Measurements from ENCODE around the gene IGF2R. TPM values are rescaled to one million over a fixed set of nuclear protein-coding genes. Genes with fewer than 3 reads are reported as not detected.

IGF2R gene
- total RNA-seq, 1 experiment from 2014 or later = 75.3 TPM

DNA sequence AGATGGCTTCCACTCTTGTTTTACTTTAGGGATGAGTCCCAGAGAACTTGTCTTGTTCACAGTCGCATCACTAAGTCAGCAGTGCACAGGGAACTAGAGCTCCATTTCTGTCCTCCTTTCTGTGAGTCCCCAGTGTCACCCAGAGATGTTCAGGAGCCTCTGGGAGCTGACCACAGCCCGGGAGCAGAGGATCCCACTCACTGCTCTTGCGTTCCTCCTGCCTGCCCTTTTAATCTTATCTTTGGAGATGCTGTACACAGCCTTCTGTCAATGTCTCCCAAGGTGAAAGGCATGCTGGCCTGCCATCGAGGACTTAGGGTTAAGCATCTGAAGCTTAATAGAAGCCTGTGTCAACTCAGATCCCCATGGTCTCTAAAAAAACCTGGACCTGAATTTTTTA, 71.2 kb downstream of the IGF2R start:
- CTCF ChIA-PET = interaction anchor here (1.1 to 1.2 kb wide), 2 partner anchors 42 to 177 kb away, joined by 3 read pairs; no protein-coding TSS in a partner anchor
- H3K27me3 Mint-ChIP-seq (ENCODE audit: low read depth) = no peaks in the 10 kb centered on the region

DNA sequence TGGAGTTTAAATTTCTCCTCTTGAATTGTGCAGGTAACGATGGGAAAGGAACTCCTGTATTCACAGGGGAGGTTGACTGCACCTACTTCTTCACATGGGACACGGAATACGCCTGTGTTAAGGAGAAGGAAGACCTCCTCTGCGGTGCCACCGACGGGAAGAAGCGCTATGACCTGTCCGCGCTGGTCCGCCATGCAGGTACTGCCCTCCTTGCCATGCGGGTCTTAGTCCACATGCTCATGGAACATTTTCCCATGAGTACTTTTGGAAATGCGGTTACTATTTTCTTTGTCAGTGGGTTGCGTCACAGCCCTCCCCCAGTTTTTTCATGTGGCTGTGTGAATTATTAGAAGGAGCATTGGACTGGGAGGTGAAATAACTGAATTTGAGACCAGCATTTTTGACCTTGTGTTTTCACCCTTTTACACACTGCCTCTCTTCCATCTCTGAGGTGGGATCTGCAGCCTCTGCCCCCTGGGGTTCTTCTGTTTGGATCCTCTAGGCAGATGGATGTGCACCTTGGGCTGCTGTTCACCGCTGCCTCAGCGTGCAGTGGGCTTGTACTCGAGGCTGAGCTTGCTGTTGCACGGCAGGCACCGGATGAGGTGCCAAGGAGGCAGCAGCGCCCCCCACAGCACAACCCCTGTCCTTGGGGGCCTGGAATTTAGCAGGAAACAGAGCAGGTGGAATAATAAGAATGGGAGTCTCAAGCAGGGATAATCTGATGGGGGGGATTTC, 71.8 kb downstream of the IGF2R start:
- Mint-ChIP-seq H3K27ac (no peak overlapping the region), H3K9me3 (no peaks in the 10 kb centered on the region), H3K36me3 (peaks cover 59% of the 10 kb centered on the region), H3K4me3 (no peak overlapping the region), H3K27me3 (ENCODE audit: low read depth) (no peaks in the 10 kb centered on the region), H3K4me1 (no peaks in the 10 kb centered on the region)
- POLR2A ChIA-PET = no interaction called here
- DNase-seq (ENCODE audit: low spot score) = no peak
- ATAC-seq = no peak
- CTCF ChIA-PET = interaction anchor here (1.0 to 1.2 kb wide), 2 partner anchors 43 to 177 kb away, joined by 3 to 5 read pairs; no protein-coding TSS in a partner anchor
- TF ChIP-seq GTF2I (CRISPR knock-in tag; conservative IDR thresholded peaks at IDR 0.05) (no peak), ZNF396 (CRISPR knock-in tag; IDR thresholded peaks at IDR 0.05; ENCODE audit: borderline replicate concordance) (no peak), ETV6 (CRISPR knock-in tag; IDR thresholded peaks at IDR 0.05) (no peak), ESRRA (CRISPR knock-in tag; IDR thresholded peaks at IDR 0.05; ENCODE audit: borderline replicate concordance) (no peak), ZBTB21 (CRISPR knock-in tag; IDR thresholded peaks at IDR 0.05; ENCODE audit: borderline replicate concordance) (no peak), RORB (CRISPR knock-in tag; IDR thresholded peaks at IDR 0.05) (no peak), HMGA2 (CRISPR knock-in tag; IDR thresholded peaks at IDR 0.05) (no peak), PRRX2 (CRISPR knock-in tag; IDR thresholded peaks at IDR 0.05) (no peak)
- TF ChIP-seq, protein P1, sequence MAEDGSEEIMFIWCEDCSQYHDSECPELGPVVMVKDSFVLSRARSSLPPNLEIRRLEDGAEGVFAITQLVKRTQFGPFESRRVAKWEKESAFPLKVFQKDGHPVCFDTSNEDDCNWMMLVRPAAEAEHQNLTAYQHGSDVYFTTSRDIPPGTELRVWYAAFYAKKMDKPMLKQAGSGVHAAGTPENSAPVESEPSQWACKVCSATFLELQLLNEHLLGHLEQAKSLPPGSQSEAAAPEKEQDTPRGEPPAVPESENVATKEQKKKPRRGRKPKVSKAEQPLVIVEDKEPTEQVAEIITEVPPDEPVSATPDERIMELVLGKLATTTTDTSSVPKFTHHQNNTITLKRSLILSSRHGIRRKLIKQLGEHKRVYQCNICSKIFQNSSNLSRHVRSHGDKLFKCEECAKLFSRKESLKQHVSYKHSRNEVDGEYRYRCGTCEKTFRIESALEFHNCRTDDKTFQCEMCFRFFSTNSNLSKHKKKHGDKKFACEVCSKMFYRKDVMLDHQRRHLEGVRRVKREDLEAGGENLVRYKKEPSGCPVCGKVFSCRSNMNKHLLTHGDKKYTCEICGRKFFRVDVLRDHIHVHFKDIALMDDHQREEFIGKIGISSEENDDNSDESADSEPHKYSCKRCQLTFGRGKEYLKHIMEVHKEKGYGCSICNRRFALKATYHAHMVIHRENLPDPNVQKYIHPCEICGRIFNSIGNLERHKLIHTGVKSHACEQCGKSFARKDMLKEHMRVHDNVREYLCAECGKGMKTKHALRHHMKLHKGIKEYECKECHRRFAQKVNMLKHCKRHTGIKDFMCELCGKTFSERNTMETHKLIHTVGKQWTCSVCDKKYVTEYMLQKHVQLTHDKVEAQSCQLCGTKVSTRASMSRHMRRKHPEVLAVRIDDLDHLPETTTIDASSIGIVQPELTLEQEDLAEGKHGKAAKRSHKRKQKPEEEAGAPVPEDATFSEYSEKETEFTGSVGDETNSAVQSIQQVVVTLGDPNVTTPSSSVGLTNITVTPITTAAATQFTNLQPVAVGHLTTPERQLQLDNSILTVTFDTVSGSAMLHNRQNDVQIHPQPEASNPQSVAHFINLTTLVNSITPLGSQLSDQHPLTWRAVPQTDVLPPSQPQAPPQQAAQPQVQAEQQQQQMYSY (CRISPR knock-in tag; IDR thresholded peaks at IDR 0.05) = no peak
- TF ChIP-seq, protein P2, sequence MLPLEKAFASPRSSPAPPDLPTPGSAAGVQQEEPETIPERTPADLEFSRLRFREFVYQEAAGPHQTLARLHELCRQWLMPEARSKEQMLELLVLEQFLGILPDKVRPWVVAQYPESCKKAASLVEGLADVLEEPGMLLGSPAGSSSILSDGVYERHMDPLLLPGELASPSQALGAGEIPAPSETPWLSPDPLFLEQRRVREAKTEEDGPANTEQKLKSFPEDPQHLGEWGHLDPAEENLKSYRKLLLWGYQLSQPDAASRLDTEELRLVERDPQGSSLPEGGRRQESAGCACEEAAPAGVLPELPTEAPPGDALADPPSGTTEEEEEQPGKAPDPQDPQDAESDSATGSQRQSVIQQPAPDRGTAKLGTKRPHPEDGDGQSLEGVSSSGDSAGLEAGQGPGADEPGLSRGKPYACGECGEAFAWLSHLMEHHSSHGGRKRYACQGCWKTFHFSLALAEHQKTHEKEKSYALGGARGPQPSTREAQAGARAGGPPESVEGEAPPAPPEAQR (CRISPR knock-in tag; IDR thresholded peaks at IDR 0.05) = no peak
- TF ChIP-seq, protein P3, sequence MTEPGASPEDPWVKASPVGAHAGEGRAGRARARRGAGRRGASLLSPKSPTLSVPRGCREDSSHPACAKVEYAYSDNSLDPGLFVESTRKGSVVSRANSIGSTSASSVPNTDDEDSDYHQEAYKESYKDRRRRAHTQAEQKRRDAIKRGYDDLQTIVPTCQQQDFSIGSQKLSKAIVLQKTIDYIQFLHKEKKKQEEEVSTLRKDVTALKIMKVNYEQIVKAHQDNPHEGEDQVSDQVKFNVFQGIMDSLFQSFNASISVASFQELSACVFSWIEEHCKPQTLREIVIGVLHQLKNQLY (CRISPR knock-in tag; IDR thresholded peaks at IDR 0.05) = no peak

More for the DNA sequence above, 71.2 kb downstream of the IGF2R start:
- no peak for DNase-seq (ENCODE audit: low spot score)
- Mint-ChIP-seq H3K4me1 (no peaks in the 10 kb centered on the region), H3K9me3 (no peaks in the 10 kb centered on the region), H3K4me3 (no peak overlapping the region), H3K36me3 (peaks cover 55% of the 10 kb centered on the region), H3K27ac (no peak overlapping the region)
- no peak for ATAC-seq
- POLR2A ChIA-PET = no interaction called here
- TF ChIP-seq, protein P4, sequence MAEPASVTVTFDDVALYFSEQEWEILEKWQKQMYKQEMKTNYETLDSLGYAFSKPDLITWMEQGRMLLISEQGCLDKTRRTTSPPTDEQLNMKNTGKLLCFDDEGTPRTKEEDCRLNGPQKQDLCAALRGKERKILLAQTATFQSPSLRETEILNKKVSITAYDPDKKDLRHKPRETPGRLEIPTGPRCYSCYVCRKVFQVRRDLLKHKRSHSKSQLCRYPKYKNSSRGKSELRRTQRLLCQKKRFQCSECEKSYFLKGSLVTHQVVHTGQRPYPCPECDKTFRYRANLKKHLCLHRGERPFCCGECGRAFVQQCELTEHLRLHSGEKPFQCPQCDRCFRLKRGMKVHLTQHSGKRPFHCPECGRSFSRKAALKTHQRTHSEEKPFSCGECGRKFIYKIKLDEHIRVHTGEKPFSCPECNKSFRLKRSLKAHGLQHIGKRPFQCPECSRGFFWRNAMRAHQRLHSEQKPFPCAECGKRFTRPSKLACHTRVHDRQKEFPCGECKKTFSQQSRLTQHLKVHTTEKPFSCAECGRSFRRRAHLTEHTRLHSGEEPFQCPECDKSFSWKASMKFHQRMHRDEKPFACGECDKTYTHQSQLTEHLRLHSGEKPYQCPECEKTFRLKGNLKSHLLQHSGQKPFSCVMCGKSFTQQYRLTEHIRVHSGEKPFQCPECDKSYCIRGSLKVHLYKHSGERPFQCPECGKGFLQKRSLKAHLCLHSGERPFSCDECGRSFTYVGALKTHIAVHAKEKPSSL (CRISPR knock-in tag; conservative IDR thresholded peaks at IDR 0.05) = no peak
- TF ChIP-seq ZBTB21 (CRISPR knock-in tag; IDR thresholded peaks at IDR 0.05; ENCODE audit: borderline replicate concordance) = no peak
- TF ChIP-seq KAT7 (CRISPR knock-in tag; IDR thresholded peaks at IDR 0.05; ENCODE audit: borderline replicate concordance) = no peak
- TF ChIP-seq ETV6 (CRISPR knock-in tag; IDR thresholded peaks at IDR 0.05) = no peak
- TF ChIP-seq, protein P5, sequence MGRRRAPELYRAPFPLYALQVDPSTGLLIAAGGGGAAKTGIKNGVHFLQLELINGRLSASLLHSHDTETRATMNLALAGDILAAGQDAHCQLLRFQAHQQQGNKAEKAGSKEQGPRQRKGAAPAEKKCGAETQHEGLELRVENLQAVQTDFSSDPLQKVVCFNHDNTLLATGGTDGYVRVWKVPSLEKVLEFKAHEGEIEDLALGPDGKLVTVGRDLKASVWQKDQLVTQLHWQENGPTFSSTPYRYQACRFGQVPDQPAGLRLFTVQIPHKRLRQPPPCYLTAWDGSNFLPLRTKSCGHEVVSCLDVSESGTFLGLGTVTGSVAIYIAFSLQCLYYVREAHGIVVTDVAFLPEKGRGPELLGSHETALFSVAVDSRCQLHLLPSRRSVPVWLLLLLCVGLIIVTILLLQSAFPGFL (CRISPR knock-in tag; IDR thresholded peaks at IDR 0.05; ENCODE audit: borderline replicate concordance) = no peak
- no peak for TF ChIP-seq ZNF121 (CRISPR knock-in tag; IDR thresholded peaks at IDR 0.05)
- TF ChIP-seq, protein P6, sequence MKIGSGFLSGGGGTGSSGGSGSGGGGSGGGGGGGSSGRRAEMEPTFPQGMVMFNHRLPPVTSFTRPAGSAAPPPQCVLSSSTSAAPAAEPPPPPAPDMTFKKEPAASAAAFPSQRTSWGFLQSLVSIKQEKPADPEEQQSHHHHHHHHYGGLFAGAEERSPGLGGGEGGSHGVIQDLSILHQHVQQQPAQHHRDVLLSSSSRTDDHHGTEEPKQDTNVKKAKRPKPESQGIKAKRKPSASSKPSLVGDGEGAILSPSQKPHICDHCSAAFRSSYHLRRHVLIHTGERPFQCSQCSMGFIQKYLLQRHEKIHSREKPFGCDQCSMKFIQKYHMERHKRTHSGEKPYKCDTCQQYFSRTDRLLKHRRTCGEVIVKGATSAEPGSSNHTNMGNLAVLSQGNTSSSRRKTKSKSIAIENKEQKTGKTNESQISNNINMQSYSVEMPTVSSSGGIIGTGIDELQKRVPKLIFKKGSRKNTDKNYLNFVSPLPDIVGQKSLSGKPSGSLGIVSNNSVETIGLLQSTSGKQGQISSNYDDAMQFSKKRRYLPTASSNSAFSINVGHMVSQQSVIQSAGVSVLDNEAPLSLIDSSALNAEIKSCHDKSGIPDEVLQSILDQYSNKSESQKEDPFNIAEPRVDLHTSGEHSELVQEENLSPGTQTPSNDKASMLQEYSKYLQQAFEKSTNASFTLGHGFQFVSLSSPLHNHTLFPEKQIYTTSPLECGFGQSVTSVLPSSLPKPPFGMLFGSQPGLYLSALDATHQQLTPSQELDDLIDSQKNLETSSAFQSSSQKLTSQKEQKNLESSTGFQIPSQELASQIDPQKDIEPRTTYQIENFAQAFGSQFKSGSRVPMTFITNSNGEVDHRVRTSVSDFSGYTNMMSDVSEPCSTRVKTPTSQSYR (CRISPR knock-in tag; IDR thresholded peaks at IDR 0.05) = no peak
- no peak for TF ChIP-seq TP53 (CRISPR knock-in tag; IDR thresholded peaks at IDR 0.05)
- TF ChIP-seq ZNF317 (CRISPR knock-in tag; IDR thresholded peaks at IDR 0.05; ENCODE audit: borderline replicate concordance, low read depth) = no peak
- TF ChIP-seq RELA (CRISPR knock-in tag; IDR thresholded peaks at IDR 0.05; ENCODE audit: borderline replicate concordance) = no peak
- no peak for TF ChIP-seq NFATC4 (CRISPR knock-in tag; IDR thresholded peaks at IDR 0.05)
- TF ChIP-seq TEAD1 (CRISPR knock-in tag; IDR thresholded peaks at IDR 0.05) = no peak
- TF ChIP-seq FOXJ3 (CRISPR knock-in tag; IDR thresholded peaks at IDR 0.05; ENCODE audit: borderline replicate concordance) = no peak
- TF ChIP-seq NR3C1 (CRISPR knock-in tag; conservative IDR thresholded peaks at IDR 0.05; ENCODE audit: low read depth) = no peak
